Gastroesophageal sphincter (tissue), 4 donors: ENCODE results near the gene SHISAL1. TPM values are rescaled to one million over a fixed set of nuclear protein-coding genes. Genes with fewer than 3 reads are reported as not detected.

Experiments used
- ATAC-seq: fragments of 150-250 bp; one replicate; pipeline ENCODE4 v1.9.1; 2016; ENCODE audit warnings: mild to moderate bottlenecking, moderate library complexity
- H3K27ac ChIP-seq, 4 donors: fragments of 200-600 bp; sonication (generic) in 3 of 4; 1 replicate in 3 of 4; 2 replicates in 1 of 4; pipeline ENCODE4 v1.5.1; 2016 to 2019
- H3K27me3 ChIP-seq: fragments of 200-600 bp; sonication (generic); one replicate; pipeline ENCODE4 v1.5.1; 2019
- H3K36me3 ChIP-seq, 2 donors: fragments of 200-600 bp; sonication (generic); one replicate each; pipeline ENCODE4 v1.5.1; 2019; ENCODE audit warnings: control low read depth in 1 of 2
- H3K4me1 ChIP-seq, 3 donors: fragments of 200-600 bp; sonication (generic); 1 replicate in 2 of 3; 2 replicates in 1 of 3; pipeline ENCODE4 v1.5.1; 2016 to 2019; ENCODE audit warnings: control low read depth in 2 of 3
- H3K4me3 ChIP-seq, 2 donors: fragments of 200-600 bp; sonication (generic); one replicate each; pipeline ENCODE4 v1.5.1; 2019; ENCODE audit warnings: mild to moderate bottlenecking in 1 of 2, moderate library complexity in 1 of 2
- H3K9me3 ChIP-seq, 3 donors: fragments of 200-600 bp; sonication (generic); one replicate each; pipeline ENCODE4 v1.5.1; 2017 to 2019; ENCODE audit warnings: control low read depth in 2 of 3
- CTCF ChIP-seq, 4 experiments: fragments of 200-600 bp in 2 of 4; fragments of 450-650 bp in 2 of 4; sonication (generic) in 1 of 4; IDR thresholded peaks; one replicate each; pipeline ENCODE4 v1.5.1; 2017 to 2019; ENCODE audit warnings: antibody characterized with exemption in 4 of 4, mild to moderate bottlenecking in 2 of 4, moderate library complexity in 2 of 4
- EP300 ChIP-seq: sonication (generic); formaldehyde crosslinking; IDR thresholded peaks from one replicate; pipeline ENCODE4 v1.6.1; 2017; ENCODE audit warnings: antibody characterized with exemption, mild to moderate bottlenecking
- POLR2A ChIP-seq, 2 donors: fragments of 450-650 bp; IDR thresholded peaks; one replicate each; pipeline ENCODE4 v1.6.1; 2017; ENCODE audit warnings: antibody characterized with exemption in 2 of 2, mild to moderate bottlenecking in 2 of 2, moderate library complexity in 1 of 2
- POLR2AphosphoS5 ChIP-seq: sonication (generic); formaldehyde crosslinking; IDR thresholded peaks from one replicate; pipeline ENCODE4 v1.6.1; 2017; ENCODE audit warnings: antibody characterized with exemption
- WGBS, 2 donors: methylation state at CpG; one replicate each; pipeline ENCODE4 v1.1.5; 2018; ENCODE audit warnings: low coverage in 1 of 2; 5-methylcytosine and 5-hydroxymethylcytosine counted together
- total RNA-seq, 4 donors: library from RNA; depleted of rRNA; stranded (reverse); fragments of >200 nt; gene quantifications; one replicate each; pipeline ENCODE4 v1.1.0, GENCODE V29; 2016

The SHISAL1 gene
- total RNA-seq, 4 donors from 2014 or later = 4.5 to 23.1 (median 6.2) TPM

- WGBS, 2 donors = 86 to 90% methylated on average over 4 of the region's 6 CpGs
- no peak for ATAC-seq
- Histone ChIP-seq H3K27ac (no peak overlapping the region), H3K9me3 (no peaks in the 10 kb centered on the region), H3K4me1 (no peaks in the 10 kb centered on the region), H3K36me3 (no peaks in the 10 kb centered on the region), H3K27me3 (no peaks in the 10 kb centered on the region), H3K4me3 (no peak overlapping the region)
- no peak for TF ChIP-seq POLR2A (IDR thresholded peaks at IDR 0.05)
- no peak for TF ChIP-seq EP300
- TF ChIP-seq POLR2AphosphoS5 = no peak
- no peak for TF ChIP-seq CTCF (IDR thresholded peaks at IDR 0.05)
These were observed 56.7 kb downstream of the SHISAL1 start for GRCh38 chr22:44256085-44256484.

GRCh38 chr22:44254811-44255210 is 57.9 kb downstream of the SHISAL1 start:
- Histone ChIP-seq H3K27ac (no peak overlapping the region), H3K4me3 (no peak overlapping the region), H3K9me3 (peaks cover 0 to 11% (median 0%) of the 10 kb centered on the region in 3 donors), H3K36me3 (no peaks in the 10 kb centered on the region), H3K4me1 (no peaks in the 10 kb centered on the region), H3K27me3 (no peaks in the 10 kb centered on the region)
- TF ChIP-seq POLR2A (IDR thresholded peaks at IDR 0.05) (no peak), CTCF (IDR thresholded peaks at IDR 0.05) (no peak), EP300 (no peak), POLR2AphosphoS5 (no peak)
- no peak for ATAC-seq
- 75 to 100% methylated on average over 1 to 2 of the region's 2 CpGs for WGBS, 2 donors

GRCh38 chr22:44249376-44250147 is 63.2 kb downstream of the SHISAL1 start:
- 91 to 100% methylated on average over 3 to 9 of the region's 12 CpGs for WGBS, 2 donors
- TF ChIP-seq POLR2A (IDR thresholded peaks at IDR 0.05) = no peak
- no peak for TF ChIP-seq EP300
- TF ChIP-seq CTCF (IDR thresholded peaks at IDR 0.05) = no peak
- TF ChIP-seq POLR2AphosphoS5 = no peak
- no peak for ATAC-seq

GRCh38 chr22:44248926-44249325 is 63.8 kb downstream of the SHISAL1 start:
- peaks cover 0 to 10% of the 10 kb centered on the region in 2 donors for H3K36me3 ChIP-seq
- no peak overlapping the region for H3K4me3 ChIP-seq
- no peak overlapping the region for H3K27ac ChIP-seq
- peaks cover 0 to 24% (median 4%) of the 10 kb centered on the region in 3 donors for H3K9me3 ChIP-seq
- no peaks in the 10 kb centered on the region for H3K4me1 ChIP-seq
- 95% methylated on average over 8 of the region's 10 CpGs; no CpG with 5 or more reads in 1 of the 2 donors for WGBS, 2 donors
- no peak for TF ChIP-seq POLR2AphosphoS5
- TF ChIP-seq POLR2A (IDR thresholded peaks at IDR 0.05) = no peak
- no peak for TF ChIP-seq CTCF (IDR thresholded peaks at IDR 0.05)
- TF ChIP-seq EP300 = no peak
- peaks cover 7% of the 10 kb centered on the region for H3K27me3 ChIP-seq
- ATAC-seq = no peak

More at GRCh38 chr22:44249376-44250147, 63.2 kb downstream of the SHISAL1 start:
- Histone ChIP-seq H3K9me3 (peaks cover 0 to 24% (median 4%) of the 10 kb centered on the region in 3 donors), H3K36me3 (peaks cover 0 to 10% of the 10 kb centered on the region in 2 donors), H3K27me3 (peaks cover 4% of the 10 kb centered on the region), H3K27ac (no peak overlapping the region), H3K4me1 (no peaks in the 10 kb centered on the region), H3K4me3 (no peak overlapping the region)
